GM20431 (cell line): ENCODE data around the gene TMEM121.

ENCODE experiments used
- in situ Hi-C: fragments of 300-500 bp; cut with MseI, MboI; formaldehyde crosslinking; loops from one replicate; pipeline ENCODE4 v1.15.0; 2020; ENCODE audit warnings: low sequenced_read_pairs; ENCODE audit not compliant: unreplicated experiment

The TMEM121 gene

GRCh38 chr14:105496831-105497591, 29.4 kb upstream of the TMEM121 start:
- in situ Hi-C loops: no loop called here

DNA sequence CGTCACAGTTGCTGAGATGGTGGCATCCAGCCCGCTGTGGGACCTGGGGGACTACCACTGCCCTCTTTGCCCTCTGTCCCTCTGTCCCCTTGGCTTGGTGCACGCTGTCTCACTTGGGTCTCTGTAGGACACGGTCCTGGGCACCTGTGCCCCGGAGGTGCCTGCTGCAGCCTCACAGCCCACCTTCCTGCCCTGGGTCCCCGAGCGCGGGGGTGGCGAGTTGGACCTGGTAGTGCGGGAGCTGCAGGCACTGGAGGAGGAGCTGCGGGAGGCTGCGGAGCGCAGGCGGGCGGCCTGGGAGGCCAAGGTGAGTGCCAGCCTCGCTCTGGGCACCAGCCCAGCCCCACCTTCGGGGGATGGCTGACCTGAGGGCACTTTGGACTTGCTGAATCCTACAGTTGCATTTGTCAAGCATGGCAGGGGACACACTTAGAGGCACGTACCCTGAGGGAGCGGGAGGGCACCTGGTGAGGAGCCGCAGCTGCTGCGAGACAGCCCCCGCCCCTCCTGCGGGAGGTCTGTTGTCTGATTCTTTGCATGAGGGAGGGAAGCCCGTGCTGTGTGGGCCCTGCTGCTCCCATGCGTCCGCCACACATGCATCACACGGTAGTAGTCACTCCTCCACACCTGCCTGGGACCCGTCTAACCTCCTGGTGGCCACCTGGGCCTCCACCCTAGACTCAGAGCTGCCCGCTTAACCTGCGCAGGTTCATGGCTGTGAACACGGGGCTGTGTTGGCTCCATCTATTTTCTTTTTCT, 28.5 kb upstream of the TMEM121 start:
- in situ Hi-C loops: no loop called here

GRCh38 chr14:105498430-105499255, 27.7 kb upstream of the TMEM121 start:
- in situ Hi-C loops: no loop called here

DNA sequence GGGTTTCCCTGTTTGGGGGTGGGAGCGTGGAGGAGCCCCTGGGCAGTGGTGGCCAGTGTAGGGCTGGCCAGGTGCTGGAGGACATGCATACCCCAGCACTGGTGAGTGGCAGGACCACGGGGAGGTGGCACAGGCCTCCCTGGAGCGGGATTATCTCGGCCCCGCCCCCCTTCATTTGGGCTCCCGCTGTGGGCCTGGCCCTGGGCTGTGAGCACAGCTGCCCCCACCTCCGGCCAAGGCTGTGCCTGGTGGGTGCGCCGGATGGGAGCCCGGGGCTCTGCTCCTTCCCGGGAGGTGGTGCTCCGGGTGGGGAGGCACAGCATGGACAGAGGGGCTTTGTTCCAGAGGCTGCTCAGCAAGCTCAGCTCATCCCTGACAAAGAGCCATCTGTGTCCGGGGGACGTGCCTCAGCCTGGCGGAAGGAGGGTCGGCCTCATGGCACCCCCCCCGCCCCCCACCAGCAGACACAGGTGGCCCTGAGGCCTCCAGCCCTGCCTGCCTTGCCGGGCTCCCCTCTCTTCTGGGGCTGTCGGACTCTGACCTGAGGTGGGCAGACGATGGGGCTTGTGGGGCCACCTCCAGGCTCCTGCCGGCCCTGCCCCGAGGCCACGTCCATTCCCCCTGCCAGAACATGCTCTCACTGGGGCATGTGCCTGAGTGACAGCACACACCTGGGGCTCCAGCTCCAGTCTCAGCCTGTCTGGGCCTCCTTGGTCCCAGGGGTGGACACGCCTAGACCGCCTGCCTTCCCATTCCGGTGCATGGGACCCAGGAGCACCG, 26.9 kb upstream of the TMEM121 start:
- in situ Hi-C loops: no loop called here

DNA sequence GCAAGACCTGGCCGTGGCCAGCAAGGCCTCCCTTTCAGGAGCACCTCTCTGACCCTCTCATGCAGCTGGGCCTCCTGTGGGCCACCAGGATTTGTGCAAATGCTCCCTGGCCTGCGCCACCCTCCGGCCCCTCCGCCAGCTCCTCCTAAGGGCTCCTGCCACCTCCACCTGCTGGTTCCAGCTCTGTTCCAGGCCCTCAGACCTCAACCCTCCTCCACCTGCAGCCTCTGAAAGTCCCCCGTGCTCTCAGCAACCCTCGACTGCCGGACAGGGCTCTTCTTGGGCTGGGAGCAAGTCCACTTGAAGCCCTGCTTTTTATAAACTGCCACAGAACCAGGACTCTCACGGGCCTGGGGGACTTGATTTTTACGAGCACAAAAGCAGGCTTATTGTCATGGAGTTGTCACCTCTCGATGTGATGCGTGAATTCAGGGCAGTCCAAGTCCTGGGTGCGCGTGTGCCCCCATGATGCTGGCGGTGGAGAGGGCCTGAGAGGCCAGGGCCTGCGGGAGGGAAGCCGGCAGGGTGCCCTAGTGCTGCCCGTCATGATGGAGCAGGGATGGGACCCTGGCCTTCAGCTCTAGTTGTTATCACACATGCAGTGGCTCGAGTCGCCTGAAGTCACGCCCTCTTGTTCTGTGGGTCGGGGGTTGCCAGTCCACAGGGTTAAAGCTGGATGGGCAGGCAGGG, 26.2 kb upstream of the TMEM121 start:
- in situ Hi-C loops: no loop called here

DNA sequence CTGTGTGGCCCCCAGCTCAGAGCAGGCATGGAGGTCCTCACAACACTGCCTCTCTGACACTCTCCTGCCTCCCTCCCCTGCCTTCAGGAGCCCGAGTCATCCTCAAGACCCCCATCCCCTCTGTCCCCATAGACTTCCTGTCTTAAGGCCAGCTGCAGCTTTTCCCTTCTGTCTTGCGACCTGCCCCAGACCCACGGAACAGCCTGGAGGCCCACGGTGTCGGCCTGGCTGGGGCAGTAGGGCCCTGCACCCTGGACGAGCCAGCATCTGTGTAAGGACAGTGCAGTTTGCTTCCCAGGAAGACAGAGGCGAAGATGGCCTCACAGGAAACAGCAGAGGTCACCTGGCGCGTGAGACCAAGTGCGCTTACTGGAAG, 25.7 kb upstream of the TMEM121 start:
- in situ Hi-C loops: no loop called here

GRCh38 chr14:105501504-105502291, 24.7 kb upstream of the TMEM121 start:
- in situ Hi-C loops: no loop called here

DNA sequence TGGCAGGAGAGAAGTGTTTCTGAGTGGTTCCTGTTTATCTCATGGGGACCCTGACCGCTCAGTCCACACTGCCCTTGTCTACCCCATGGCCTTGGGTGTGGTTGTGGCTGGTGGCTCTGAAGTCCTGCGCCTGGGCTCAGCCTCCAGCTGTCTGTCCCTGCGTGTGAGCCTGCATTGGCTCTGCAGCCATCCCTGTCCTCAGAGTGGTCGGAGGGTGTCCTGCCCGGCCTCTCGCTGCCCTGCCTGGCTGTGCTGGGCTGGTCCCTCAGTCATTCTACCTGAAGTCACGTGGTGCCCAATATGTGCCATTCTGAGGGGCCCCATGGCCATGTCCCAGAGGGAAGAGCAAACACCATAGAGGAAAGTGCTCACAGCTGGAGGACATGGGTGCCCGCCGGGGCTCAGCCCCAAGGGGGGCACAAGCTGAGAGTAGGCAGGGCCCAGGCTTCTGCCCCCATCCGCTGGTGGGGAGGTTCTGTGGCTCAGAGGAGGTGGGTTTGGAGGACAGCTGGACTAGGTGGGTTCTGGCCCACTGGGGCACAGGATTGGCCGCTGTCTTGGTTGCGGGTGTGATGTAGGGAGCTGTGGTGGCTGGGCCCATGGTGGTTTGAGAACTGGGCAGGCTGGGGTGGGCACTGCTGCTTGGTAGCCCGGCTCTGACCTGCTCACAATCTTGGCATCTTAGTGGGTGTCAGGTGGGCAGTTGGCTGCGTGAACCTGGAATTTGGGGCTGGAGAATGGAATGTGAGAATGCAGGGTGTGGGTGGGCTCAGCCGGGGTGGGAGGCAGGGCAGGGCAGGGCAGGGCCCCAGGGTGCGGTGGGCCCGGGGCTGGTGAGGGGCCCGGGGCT, 23.7 kb upstream of the TMEM121 start:
- in situ Hi-C loops: no loop called here

GRCh38 chr14:105503296-105503640, 23.1 kb upstream of the TMEM121 start:
- in situ Hi-C loops: no loop called here

DNA sequence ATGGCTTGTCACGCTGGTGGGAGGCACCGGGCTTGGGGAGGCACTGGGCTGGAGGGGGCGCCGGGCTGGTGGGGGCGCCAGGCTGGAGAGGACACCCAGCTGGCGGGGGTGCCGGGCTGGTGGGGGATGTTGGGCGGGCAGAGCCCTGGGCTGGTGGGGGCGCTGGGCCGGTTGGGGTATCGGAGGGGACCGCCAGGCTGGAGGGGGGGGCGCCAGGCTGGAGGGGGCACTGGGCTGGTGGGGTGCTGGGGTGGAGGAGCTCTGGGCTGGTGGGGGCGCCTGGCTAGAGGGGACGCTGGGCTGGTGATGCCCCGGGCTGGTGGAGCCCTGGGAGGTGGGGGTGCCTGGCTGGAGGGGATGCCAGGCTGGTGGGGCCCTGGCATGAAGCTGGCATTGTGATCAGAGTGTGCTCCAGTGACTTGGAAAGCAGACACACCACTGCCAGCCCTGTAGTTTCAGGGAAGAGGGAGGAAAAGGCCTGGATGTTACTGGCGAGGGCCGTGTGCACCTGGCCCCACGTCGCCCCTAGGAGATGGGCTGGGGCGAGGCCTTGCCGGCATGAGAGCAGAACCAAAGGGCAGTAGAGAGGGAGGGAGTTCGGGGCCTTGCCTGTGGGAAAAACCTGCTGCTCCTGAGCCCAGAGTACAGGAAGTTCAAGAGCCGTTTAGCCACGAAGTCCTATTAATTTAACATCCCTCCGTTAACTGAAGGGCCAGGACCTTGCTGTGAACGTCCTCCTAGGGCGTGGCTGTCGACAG, 22.3 kb upstream of the TMEM121 start:
- in situ Hi-C loops: no loop called here

- in situ Hi-C loops: no loop called here
These were observed 21.3 kb upstream of the TMEM121 start for GRCh38 chr14:105505101-105505500.

GRCh38 chr14:105507247-105507646, 19.1 kb upstream of the TMEM121 start:
- in situ Hi-C loops: no loop called here

- in situ Hi-C loops: no loop called here
These were observed 18.3 kb upstream of the TMEM121 start for GRCh38 chr14:105508069-105508468.

DNA sequence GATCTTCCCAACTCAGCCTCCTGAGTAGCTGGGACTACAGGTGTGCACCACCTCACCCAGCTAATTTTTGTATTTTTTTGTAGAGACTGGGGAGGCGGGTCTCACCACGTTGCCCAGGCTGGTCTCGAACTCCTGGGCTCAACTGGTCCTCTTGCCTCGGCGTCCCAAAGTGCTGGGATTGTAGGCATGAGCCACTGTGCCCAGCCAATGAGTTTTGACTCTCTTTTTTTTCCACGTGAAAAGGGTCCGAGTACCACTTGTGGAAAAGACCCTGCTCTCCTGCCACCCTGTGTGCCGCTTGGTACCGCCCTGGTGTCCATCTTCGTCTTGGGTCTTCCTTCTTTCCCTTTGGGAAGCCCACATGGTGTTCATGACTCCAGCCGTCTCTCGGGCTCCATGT, 17.8 kb upstream of the TMEM121 start:
- in situ Hi-C loops: no loop called here

GRCh38 chr14:105517096-105517495, 9.3 kb upstream of the TMEM121 start:
- in situ Hi-C loops: loop anchor here (10.0 kb wide), 1 partner anchor 142 kb away; no protein-coding TSS in a partner anchor

- in situ Hi-C loops: loop anchor here (10.0 kb wide), 1 partner anchor 145 kb away; no protein-coding TSS in a partner anchor
These were observed 6.3 kb upstream of the TMEM121 start for GRCh38 chr14:105519946-105520698.
